ENCODE results near the gene SAFB. TPM values are rescaled to one million over a fixed set of nuclear protein-coding genes. Genes with fewer than 3 reads are reported as not detected.

SAFB gene
- total and polyA plus RNA-seq, 2 of the 4 experiments (the other 2 are of a cell fraction) = 18.5 to 41.2 TPM

- POLR2A ChIA-PET (ENCODE audit: unreplicated experiment) = no interaction called here
- Histone ChIP-seq H3K18ac (ENCODE audit: low read depth, low read length) (no peak overlapping the region), H4K91ac (ENCODE audit: insufficient read depth, low read depth, low read length) (no peak overlapping the region), H3K4ac (ENCODE audit: low read depth, low read length) (no peak overlapping the region), H3K23ac (ENCODE audit: low read depth, low read length) (no peak overlapping the region), H3K36me3 (ENCODE audit: control insufficient read depth, insufficient read depth, low read length) (peaks cover 60% of the 10 kb centered on the region), H2AK9ac (replicated peaks; ENCODE audit: low read depth, low read length, poor library complexity) (no peak overlapping the region), H3K4me3 (ENCODE audit: insufficient read depth, low read depth, low read length) (no peak overlapping the region), H2BK20ac (ENCODE audit: low read depth, low read length) (no peak overlapping the region), H3K14ac (replicated peaks; ENCODE audit: low read depth, low read length) (no peak overlapping the region), H4K20me1 (ENCODE audit: insufficient read depth, low read length) (peaks cover 26% of the 10 kb centered on the region), H4K8ac (ENCODE audit: low read depth in 2 of 2, low read length in 2 of 2) (no peak overlapping the region), H3K79me1 (ENCODE audit: low read depth in 1 of 2, low read length in 2 of 2) (peaks cover 24 to 49% of the 10 kb centered on the region in 2 experiments), H3K27me3 (ENCODE audit: control insufficient read depth, insufficient read depth, low read length) (no peaks in the 10 kb centered on the region), H3K9ac (ENCODE audit: low read depth, low read length) (no peak overlapping the region), H2BK120ac (ENCODE audit: low read depth, low read length) (no peak overlapping the region), H2BK15ac (ENCODE audit: low read depth, low read length) (no peak overlapping the region), H3K4me2 (ENCODE audit: low read depth, low read length) (no peak overlapping the region), H3K27ac (ENCODE audit: insufficient read depth, low read length) (no peak overlapping the region), H2AK5ac (ENCODE audit: low read depth, low read length) (no peak overlapping the region), H3K4me1 (ENCODE audit: control insufficient read depth, insufficient read depth, low read length) (no peaks in the 10 kb centered on the region), H2BK5ac (ENCODE audit: low read depth, low read length, poor library complexity, severe bottlenecking) (no peak overlapping the region), H3K9me3 (ENCODE audit: control insufficient read depth, insufficient read depth, low read length) (no peaks in the 10 kb centered on the region), H3K56ac (ENCODE audit: extremely low read depth, insufficient read depth, low read length) (no peak overlapping the region), H4K5ac (ENCODE audit: low read depth, low read length) (no peak overlapping the region), H2AFZ (replicated peaks; ENCODE audit: low read length, poor library complexity) (no peak overlapping the region), H3K9me1 (ENCODE audit: insufficient read depth, low read length) (0 out of 2 replicates have a peak, but pooled peaks cover 3% of the 10 kb centered on the region)
- in situ Hi-C loops (cut with MboI; ENCODE audit: low sequenced_read_pairs) = no loop called here
- dilution Hi-C loops (cut with HindIII; ENCODE audit: low sequenced_read_pairs, unreplicated experiment) = no loop called here
- TF ChIP-seq ELK1 (IDR thresholded peaks at IDR 0.05; ENCODE audit: borderline replicate concordance, low read depth, low read length) = no peak
- no peak for TF ChIP-seq RAD21 (IDR thresholded peaks at IDR 0.05; ENCODE audit: low read length)
- no peak for TF ChIP-seq RFX5 (IDR thresholded peaks at IDR 0.05; ENCODE audit: low read depth, low read length)
- no peak for TF ChIP-seq NFE2L2 (IDR thresholded peaks at IDR 0.05; ENCODE audit: low read depth, low read length)
- TF ChIP-seq MXI1 (IDR thresholded peaks at IDR 0.05; ENCODE audit: borderline replicate concordance, low read depth, low read length) = no peak
- TF ChIP-seq SMC3 (IDR thresholded peaks at IDR 0.05; ENCODE audit: low read depth, low read length) = no peak
- no peak for TF ChIP-seq RCOR1 (IDR thresholded peaks at IDR 0.05; ENCODE audit: insufficient replicate concordance, low read length)
- no peak for TF ChIP-seq CEBPB (IDR thresholded peaks at IDR 0.05; ENCODE audit: low read depth, low read length)
- TF ChIP-seq BHLHE40 (IDR thresholded peaks at IDR 0.05; ENCODE audit: low read depth, low read length) = no peak
- no peak for TF ChIP-seq CHD1 (IDR thresholded peaks at IDR 0.05; ENCODE audit: low read depth, low read length)
- TF ChIP-seq MAFK (IDR thresholded peaks at IDR 0.05; ENCODE audit: low read depth, low read length) = no peak
- TF ChIP-seq, protein P1, sequence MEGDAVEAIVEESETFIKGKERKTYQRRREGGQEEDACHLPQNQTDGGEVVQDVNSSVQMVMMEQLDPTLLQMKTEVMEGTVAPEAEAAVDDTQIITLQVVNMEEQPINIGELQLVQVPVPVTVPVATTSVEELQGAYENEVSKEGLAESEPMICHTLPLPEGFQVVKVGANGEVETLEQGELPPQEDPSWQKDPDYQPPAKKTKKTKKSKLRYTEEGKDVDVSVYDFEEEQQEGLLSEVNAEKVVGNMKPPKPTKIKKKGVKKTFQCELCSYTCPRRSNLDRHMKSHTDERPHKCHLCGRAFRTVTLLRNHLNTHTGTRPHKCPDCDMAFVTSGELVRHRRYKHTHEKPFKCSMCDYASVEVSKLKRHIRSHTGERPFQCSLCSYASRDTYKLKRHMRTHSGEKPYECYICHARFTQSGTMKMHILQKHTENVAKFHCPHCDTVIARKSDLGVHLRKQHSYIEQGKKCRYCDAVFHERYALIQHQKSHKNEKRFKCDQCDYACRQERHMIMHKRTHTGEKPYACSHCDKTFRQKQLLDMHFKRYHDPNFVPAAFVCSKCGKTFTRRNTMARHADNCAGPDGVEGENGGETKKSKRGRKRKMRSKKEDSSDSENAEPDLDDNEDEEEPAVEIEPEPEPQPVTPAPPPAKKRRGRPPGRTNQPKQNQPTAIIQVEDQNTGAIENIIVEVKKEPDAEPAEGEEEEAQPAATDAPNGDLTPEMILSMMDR (conservative IDR thresholded peaks at IDR 0.05; ENCODE audit: low read depth, low read length) = no peak
- TF ChIP-seq MAZ (IDR thresholded peaks at IDR 0.05; ENCODE audit: borderline replicate concordance, low read depth, low read length) = no peak
- TF ChIP-seq FOS (IDR thresholded peaks at IDR 0.05; ENCODE audit: low read depth, low read length) = no peak
- TF ChIP-seq POLR2A (IDR thresholded peaks at IDR 0.05; ENCODE audit: low read depth, low read length) = no peak
- TF ChIP-seq USF2 (IDR thresholded peaks at IDR 0.05; ENCODE audit: low read depth, low read length) = no peak
- ATAC-seq (ENCODE audit: low read depth) = no peak
- no TSS peak for BruUV-seq (replicated peaks)
- 86% methylated on average over 5 of the region's 10 CpGs; no CpG with 5 or more reads in 1 of the 2 experiments for WGBS, 2 experiments (ENCODE audit: extremely low coverage in 2 of 2, insufficient read length in 1 of 2)
- intact Hi-C loops (cut with micrococcal nuclease) = no loop called here
- CTCF ChIA-PET = interaction anchor here (0.6 kb wide), 1 partner anchor 81 kb away, joined by 3 read pairs; no protein-coding TSS in a partner anchor
- DNase-seq = no peak
Measured at GRCh38 chr19:5608291-5608690, 14.6 kb upstream of the SAFB start.
